Vagina (tissue), 2 donors: Measurements from ENCODE around the gene DHCR7. TPM values are rescaled to one million over a fixed set of nuclear protein-coding genes. Genes with fewer than 3 reads are reported as not detected.
"Not testable (repeated sequence)": the region's sequence is repeated elsewhere in the genome, so short reads cannot be mapped to it uniquely, and the experiment has no call there.

ENCODE experiments used
- DNase-seq, 2 donors: peaks; one replicate each; pipeline ENCODE4 v3.0.0-alpha.2; 2017; ENCODE audit errors: extremely low spot score in 2 of 2
- H3K27ac ChIP-seq: fragments of 200-600 bp; sonication (generic); one replicate; pipeline ENCODE4 v1.5.1; 2019
- H3K27me3 ChIP-seq: fragments of 200-600 bp; sonication (generic); one replicate; pipeline ENCODE4 v1.5.1; 2019
- H3K36me3 ChIP-seq, 2 donors: fragments of 200-600 bp; sonication (generic); one replicate each; pipeline ENCODE4 v1.5.1; 2017 to 2019
- H3K4me1 ChIP-seq: fragments of 200-600 bp; sonication (generic); one replicate; pipeline ENCODE4 v1.5.1; 2019
- H3K4me3 ChIP-seq, 2 donors: fragments of 200-600 bp; sonication (generic); 1 replicate in 1 of 2; 2 replicates in 1 of 2; pipeline ENCODE4 v1.5.1; 2016 to 2019
- H3K9me3 ChIP-seq: fragments of 200-600 bp; sonication (generic); one replicate; pipeline ENCODE4 v1.5.1; 2019
- CTCF ChIP-seq, 3 experiments: fragments of 450-650 bp in 2 of 3; fragments of 200-600 bp in 1 of 3; sonication (generic) in 1 of 3; IDR thresholded peaks; one replicate each; pipeline ENCODE4 v1.5.1; 2017 to 2019; ENCODE audit warnings: antibody characterized with exemption in 3 of 3, mild to moderate bottlenecking in 2 of 3, moderate library complexity in 2 of 3
- POLR2A ChIP-seq, 2 donors: fragments of 450-650 bp; IDR thresholded peaks; one replicate each; pipeline ENCODE4 v1.6.1; 2017; ENCODE audit warnings: antibody characterized with exemption in 2 of 2, mild to moderate bottlenecking in 2 of 2, moderate library complexity in 2 of 2
- POLR2AphosphoS5 ChIP-seq, 2 donors: sonication (generic); formaldehyde crosslinking; IDR thresholded peaks; one replicate each; pipeline ENCODE4 v1.9.0; 2017; ENCODE audit warnings: antibody characterized with exemption in 2 of 2, mild to moderate bottlenecking in 2 of 2, low read depth in 1 of 2; ENCODE audit not compliant: insufficient read depth in 1 of 2
- intact Hi-C: fragments of 100-400 bp; cut with DNase I; formaldehyde crosslinking; loops from one replicate; pipeline ENCODE4 v1.15.1; 2023
- total RNA-seq: library from RNA; depleted of rRNA; stranded (reverse); fragments of >200 nt; gene quantifications from one replicate; pipeline ENCODE4 v1.2.3, GENCODE V29; 2016

The DHCR7 gene
- total RNA-seq, 1 donor from 2014 or later: 26.8 TPM

GRCh38 chr11:71426413-71426812 lies 21.8 kb downstream of the DHCR7 start:
- intact Hi-C loops: no loop called here
- H3K36me3 ChIP-seq: no peaks in the 10 kb centered on the region
- H3K27me3 ChIP-seq: no peaks in the 10 kb centered on the region
- no peak for DNase-seq
- no peak overlapping the region for H3K4me3 ChIP-seq
- TF ChIP-seq POLR2A (IDR thresholded peaks at IDR 0.05): no peak
- no peak for TF ChIP-seq CTCF (IDR thresholded peaks at IDR 0.05)
- TF ChIP-seq POLR2AphosphoS5 (IDR thresholded peaks at IDR 0.05; ENCODE audit: insufficient read depth in 1 of 2, low read depth in 1 of 2): no peak
- H3K27ac ChIP-seq: no peak overlapping the region
- no peaks in the 10 kb centered on the region for H3K4me1 ChIP-seq
- no peaks in the 10 kb centered on the region for H3K9me3 ChIP-seq

- Histone ChIP-seq H3K27me3 (no peaks in the 10 kb centered on the region), H3K4me3 (no peak overlapping the region), H3K9me3 (no peaks in the 10 kb centered on the region), H3K36me3 (no peaks in the 10 kb centered on the region), H3K4me1 (no peaks in the 10 kb centered on the region), H3K27ac (no peak overlapping the region)
- DNase-seq: no peak
- TF ChIP-seq POLR2A (IDR thresholded peaks at IDR 0.05) (no peak), POLR2AphosphoS5 (IDR thresholded peaks at IDR 0.05; ENCODE audit: insufficient read depth in 1 of 2, low read depth in 1 of 2) (no peak), CTCF (IDR thresholded peaks at IDR 0.05) (no peak)
- intact Hi-C loops: no loop called here
Measured at GRCh38 chr11:71425860-71426259, 22.3 kb downstream of the DHCR7 start.

GRCh38 chr11:71425409-71425808 lies 22.8 kb downstream of the DHCR7 start:
- H3K36me3 ChIP-seq: no peaks in the 10 kb centered on the region
- H3K9me3 ChIP-seq: no peaks in the 10 kb centered on the region
- DNase-seq: no peak
- no peak overlapping the region for H3K27ac ChIP-seq
- TF ChIP-seq POLR2AphosphoS5 (IDR thresholded peaks at IDR 0.05; ENCODE audit: insufficient read depth in 1 of 2, low read depth in 1 of 2) (no peak), POLR2A (IDR thresholded peaks at IDR 0.05) (no peak), CTCF (IDR thresholded peaks at IDR 0.05) (no peak)
- intact Hi-C loops: no loop called here
- no peaks in the 10 kb centered on the region for H3K4me1 ChIP-seq
- no peaks in the 10 kb centered on the region for H3K27me3 ChIP-seq
- no peak overlapping the region for H3K4me3 ChIP-seq

- no peaks in the 10 kb centered on the region for H3K4me1 ChIP-seq
- H3K4me3 ChIP-seq: no peak overlapping the region
- H3K36me3 ChIP-seq: no peaks in the 10 kb centered on the region
- no peaks in the 10 kb centered on the region for H3K9me3 ChIP-seq
- no peaks in the 10 kb centered on the region for H3K27me3 ChIP-seq
- DNase-seq: no peak
- intact Hi-C loops: no loop called here
- H3K27ac ChIP-seq: no peak overlapping the region
- no peak for TF ChIP-seq POLR2A (IDR thresholded peaks at IDR 0.05)
- TF ChIP-seq POLR2AphosphoS5 (IDR thresholded peaks at IDR 0.05; ENCODE audit: insufficient read depth in 1 of 2, low read depth in 1 of 2): no peak
- no peak for TF ChIP-seq CTCF (IDR thresholded peaks at IDR 0.05)
Measured at GRCh38 chr11:71423181-71423790, 24.9 kb downstream of the DHCR7 start.

- H3K27ac ChIP-seq, H3K9me3 ChIP-seq, H3K36me3 ChIP-seq, H3K4me3 ChIP-seq, H3K27me3 ChIP-seq, intact Hi-C loops, H3K4me1 ChIP-seq, DNase-seq: not testable (repeated sequence)
Measured at GRCh38 chr11:71422318-71422717, 25.9 kb downstream of the DHCR7 start.
